22Rv1 (cell line): ENCODE data around the gene ABHD11.

Experiments used
- ZFX ChIP-seq: fragments of 450-650 bp; IDR thresholded peaks from 2 replicates; pipeline ENCODE4 v1.6.1; 2017; ENCODE audit warnings: antibody characterized with exemption, borderline replicate concordance
- TF ChIP-seq, protein P1 (sequence below): fragments of 450-650 bp; IDR thresholded peaks from 2 replicates; pipeline ENCODE4 v1.5.1; 2017; ENCODE audit warnings: mild to moderate bottlenecking

- TF ChIP-seq, protein P1, sequence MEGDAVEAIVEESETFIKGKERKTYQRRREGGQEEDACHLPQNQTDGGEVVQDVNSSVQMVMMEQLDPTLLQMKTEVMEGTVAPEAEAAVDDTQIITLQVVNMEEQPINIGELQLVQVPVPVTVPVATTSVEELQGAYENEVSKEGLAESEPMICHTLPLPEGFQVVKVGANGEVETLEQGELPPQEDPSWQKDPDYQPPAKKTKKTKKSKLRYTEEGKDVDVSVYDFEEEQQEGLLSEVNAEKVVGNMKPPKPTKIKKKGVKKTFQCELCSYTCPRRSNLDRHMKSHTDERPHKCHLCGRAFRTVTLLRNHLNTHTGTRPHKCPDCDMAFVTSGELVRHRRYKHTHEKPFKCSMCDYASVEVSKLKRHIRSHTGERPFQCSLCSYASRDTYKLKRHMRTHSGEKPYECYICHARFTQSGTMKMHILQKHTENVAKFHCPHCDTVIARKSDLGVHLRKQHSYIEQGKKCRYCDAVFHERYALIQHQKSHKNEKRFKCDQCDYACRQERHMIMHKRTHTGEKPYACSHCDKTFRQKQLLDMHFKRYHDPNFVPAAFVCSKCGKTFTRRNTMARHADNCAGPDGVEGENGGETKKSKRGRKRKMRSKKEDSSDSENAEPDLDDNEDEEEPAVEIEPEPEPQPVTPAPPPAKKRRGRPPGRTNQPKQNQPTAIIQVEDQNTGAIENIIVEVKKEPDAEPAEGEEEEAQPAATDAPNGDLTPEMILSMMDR, result no peak
- TF ChIP-seq ZFX, result no peak
Observed at GRCh38 chr7:73741600-73741999, 3.0 kb upstream of the ABHD11 start.
